Stimulated activated CD8-positive, alpha-beta memory T cell treated with anti-CD3 and anti-CD28 coated beads, Interleukin-4, amount 100 ng/mL, for 1 hour (primary cell): ENCODE results near the gene DONSON.
A peak's percentile ranks its signal among the peaks of the same experiment; 100 is the strongest.
"Not testable (repeated sequence)": the region's sequence is repeated elsewhere in the genome, so short reads cannot be mapped to it uniquely, and the experiment has no call there.

Experiments used
- DNase-seq, 2 donors: peaks; one replicate each; pipeline ENCODE4 v3.0.0-alpha.2; 2020; ENCODE audit warnings: low read depth in 2 of 2, low spot score in 1 of 2

DONSON gene, protein sequence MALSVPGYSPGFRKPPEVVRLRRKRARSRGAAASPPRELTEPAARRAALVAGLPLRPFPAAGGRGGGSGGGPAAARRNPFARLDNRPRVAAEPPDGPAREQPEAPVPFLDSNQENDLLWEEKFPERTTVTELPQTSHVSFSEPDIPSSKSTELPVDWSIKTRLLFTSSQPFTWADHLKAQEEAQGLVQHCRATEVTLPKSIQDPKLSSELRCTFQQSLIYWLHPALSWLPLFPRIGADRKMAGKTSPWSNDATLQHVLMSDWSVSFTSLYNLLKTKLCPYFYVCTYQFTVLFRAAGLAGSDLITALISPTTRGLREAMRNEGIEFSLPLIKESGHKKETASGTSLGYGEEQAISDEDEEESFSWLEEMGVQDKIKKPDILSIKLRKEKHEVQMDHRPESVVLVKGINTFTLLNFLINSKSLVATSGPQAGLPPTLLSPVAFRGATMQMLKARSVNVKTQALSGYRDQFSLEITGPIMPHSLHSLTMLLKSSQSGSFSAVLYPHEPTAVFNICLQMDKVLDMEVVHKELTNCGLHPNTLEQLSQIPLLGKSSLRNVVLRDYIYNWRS

DNA sequence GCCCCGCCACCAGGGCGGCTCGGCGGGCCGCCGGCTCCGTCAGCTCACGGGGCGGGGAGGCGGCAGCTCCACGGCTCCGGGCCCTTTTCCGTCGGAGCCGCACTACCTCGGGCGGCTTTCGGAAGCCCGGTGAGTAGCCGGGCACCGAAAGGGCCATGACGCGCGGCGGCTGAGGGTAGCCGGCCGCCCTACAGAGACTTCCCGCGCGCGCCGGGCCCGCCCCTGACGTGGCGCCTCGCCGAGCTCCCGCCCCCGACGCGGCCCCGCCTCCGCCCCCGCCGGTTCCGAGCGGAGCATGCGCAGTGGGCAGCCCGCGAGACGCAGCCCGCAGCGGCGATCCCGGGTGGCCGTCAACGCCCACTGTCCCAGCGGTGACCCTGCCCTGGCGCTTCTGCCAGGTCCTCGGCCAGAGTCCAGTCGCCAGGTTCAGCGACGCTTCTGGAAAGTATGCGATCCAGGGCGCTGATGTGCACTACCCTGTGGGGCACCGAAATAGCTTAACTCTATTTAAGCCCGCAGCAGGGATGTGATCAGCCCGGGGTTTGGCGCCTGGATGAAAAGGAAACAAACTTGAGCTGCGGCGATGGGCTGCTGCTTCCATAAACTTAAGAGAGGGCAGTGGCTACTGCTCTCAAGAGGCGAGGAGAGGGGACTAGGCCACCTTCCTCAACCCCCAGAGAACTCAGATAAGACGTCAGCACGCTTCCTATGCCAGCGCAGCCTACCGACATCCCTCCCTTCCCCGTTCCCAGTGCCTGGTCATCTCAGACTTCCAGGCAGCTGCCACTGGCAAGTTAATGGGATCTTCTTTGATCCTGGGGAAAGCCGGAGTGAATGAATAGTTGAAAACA is at the start of gene DONSON:
TSS of gene DONSON (minus strand) at position 200 of the 851 bp plus-strand sequence. CDS start at position 157, 43 bp downstream.
- peak; percentile 74 to 76 for DNase-seq

DNA sequence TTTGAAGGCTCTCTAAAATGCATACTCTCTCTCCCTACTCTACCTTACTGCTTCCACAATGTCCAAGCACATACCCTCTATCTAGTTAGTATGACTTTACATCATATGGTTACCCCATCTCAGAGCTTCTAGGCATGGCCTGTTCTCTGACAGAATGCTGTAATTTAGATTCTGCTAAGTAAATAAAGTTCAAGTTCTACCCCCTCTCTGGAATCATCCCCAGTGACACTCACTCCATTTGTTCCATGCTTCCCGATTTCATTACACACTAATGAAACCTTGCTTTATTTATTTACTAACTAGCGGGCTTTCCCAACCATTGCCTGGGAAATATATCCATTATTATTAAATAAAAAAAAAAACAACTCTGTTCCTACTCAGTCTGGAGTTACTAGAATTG is 45.8 kb upstream of the DONSON start:
- no peak for DNase-seq

DNA sequence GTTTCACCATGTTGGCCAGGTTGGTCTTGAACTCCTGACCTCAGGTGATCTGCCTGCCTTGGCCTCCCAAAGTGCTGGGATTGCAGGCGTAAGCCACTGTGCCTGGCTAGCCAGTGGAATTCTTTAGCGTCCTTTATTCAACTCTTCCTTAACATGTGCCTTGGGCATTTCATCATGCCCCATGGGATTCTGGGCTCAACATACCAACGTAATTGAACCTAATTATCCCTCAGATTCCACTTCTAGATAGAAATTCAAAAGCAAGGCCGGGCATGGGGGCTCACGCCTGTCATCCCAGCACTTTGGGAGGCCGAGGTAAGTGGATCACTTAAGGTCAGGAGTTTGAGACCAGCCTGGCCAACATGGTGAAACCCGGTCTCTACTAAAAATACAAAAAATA is 37.7 kb upstream of the DONSON start:
- DNase-seq: not testable (repeated sequence)

DNA sequence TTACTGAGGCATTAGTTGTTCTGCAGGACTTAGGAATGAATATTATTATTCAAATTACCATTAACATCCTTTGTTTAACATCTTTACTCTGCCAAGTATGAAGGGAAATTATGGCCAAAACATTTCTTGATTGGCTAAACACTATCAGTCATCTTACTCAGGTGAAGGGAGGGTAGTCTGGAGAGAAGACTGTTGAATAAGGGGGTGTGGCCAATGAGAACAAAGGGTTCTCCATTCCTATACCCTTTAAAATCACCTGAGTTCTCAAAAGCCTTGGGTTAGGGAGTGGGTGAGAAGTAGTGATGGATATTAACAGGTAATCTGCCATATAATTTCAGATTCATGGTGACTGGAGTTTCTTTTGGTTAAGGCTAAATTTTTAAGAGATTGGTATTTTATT is 33.8 kb upstream of the DONSON start:
- no peak for DNase-seq

DNA sequence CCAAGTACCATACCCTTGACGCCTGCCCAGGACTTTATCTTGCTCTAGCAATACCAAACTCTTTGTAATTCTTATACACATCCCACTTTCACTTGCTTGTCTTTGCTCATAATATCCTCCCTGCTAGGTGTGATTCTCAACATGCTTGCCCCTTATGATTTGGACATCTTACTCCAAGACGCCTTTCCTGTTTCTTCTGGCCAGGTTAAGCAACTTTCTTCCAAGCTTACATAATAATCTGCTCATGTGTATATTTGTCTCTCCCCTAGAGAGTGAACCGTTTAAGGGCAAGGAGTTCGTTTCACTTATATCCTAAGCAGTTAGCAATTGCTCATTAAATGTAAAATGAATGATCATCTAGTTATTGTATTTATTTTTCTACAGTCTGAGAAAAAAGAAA is 31.2 kb upstream of the DONSON start:
- no peak for DNase-seq

DNA sequence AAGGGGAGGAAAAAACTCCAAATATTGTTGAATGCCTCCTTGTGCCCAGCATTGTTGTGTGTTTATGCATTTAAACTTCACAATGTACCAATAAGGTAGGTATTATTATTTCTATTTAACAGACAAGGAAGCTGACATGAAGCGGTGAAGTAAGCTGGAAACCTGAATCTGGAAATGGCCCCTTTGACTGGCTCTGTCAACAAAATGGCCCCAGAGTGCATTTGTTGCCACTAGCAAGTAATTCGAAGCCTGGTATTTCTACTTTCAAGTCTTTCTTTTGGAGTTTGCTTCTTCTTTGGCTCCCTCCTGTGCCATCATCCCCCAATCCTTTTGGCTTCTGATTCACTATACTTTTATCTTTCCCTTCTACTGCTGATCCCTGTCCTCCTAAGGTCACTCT is 29.9 kb upstream of the DONSON start:
- DNase-seq: no peak

DNA sequence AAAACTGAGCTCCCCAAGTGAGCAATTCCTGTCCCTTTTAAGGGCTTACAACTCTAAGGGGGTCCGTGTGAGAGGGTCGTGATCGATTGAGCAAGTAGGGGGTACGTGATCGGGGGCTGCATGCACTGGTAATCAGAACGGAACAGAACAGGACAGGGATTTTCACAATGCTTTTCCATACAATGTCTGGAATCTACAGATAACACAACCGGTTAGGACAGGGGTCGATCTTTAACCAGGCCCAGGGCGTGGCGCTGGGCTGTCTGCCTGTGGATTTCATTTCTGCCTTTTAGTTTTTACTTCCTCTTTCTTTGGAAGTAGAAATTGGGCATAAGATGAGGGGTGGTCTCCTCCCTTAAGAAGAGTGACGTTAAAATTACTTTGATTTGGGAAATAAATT is 29.1 kb upstream of the DONSON start:
- not testable (repeated sequence) for DNase-seq

DNA sequence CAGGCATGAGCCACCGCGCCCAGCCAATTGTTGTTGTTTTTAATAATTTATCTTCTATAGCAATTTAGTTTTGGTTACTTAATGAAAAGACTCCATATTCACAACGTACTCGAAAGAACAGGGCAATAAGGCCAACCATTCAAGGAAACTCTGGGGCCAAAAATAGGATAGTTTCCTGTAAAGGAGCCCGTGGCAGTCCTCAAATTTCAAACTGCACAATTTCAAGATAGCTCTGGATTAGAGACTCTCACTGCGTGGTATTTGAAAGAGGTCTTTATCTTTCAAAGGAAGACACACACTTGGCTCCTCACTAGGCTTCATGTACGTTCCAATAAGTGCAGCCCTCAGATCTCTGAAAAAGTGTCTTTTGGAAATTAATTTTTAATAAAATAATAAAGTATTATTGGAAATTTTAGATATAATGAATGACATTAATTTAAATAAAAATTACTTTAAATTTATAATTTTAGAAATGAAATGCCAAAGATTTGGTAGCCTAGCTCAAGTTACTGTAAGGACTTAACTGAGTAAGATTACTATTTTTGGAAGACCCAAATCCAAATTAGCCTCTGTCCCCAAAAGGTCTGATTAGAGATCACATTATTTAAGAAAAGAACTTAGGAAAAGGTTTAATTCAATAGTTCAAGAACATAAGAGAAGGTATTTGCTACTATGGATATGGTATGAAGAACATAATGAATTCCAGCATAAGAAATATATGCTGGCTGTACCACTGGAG is 22.7 kb upstream of the DONSON start:
- DNase-seq: no peak

DNA sequence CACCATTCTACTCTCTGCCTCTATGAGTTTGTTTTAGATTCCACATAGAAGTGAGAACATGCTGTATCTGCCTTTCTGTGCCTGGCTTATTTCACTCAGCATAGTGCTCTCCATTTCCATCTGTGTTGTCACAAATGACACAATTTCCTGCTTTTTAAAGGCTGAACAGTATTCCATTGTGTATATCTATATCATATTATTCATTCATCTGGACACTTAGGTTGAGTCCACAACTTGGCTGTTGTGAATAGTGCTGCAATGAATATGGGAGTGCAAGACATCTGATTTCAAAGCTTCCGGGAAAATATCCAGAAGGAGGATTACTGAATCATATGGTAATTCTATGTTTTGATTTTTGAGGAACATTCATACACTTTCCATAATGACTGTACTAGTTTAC is 20.1 kb upstream of the DONSON start:
- DNase-seq: no peak

DNA sequence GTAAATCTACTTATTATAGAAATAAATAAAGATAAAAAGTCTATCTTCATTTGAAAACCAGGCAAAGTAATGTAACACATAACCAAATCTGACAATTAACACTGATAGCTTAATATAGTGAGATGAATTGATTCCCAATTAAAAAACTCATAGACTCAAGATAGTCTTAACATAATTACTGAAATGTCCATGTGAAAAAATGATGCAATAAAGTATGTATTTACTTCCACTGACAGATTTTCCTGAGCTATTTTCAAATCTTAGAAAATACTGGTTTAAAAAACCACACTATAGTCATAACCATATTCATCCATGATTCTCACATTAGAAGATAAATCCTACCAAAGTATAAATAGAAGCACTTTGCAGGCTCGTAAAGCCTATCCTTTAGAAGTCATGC is 9.6 kb upstream of the DONSON start:
- no peak for DNase-seq

DNA sequence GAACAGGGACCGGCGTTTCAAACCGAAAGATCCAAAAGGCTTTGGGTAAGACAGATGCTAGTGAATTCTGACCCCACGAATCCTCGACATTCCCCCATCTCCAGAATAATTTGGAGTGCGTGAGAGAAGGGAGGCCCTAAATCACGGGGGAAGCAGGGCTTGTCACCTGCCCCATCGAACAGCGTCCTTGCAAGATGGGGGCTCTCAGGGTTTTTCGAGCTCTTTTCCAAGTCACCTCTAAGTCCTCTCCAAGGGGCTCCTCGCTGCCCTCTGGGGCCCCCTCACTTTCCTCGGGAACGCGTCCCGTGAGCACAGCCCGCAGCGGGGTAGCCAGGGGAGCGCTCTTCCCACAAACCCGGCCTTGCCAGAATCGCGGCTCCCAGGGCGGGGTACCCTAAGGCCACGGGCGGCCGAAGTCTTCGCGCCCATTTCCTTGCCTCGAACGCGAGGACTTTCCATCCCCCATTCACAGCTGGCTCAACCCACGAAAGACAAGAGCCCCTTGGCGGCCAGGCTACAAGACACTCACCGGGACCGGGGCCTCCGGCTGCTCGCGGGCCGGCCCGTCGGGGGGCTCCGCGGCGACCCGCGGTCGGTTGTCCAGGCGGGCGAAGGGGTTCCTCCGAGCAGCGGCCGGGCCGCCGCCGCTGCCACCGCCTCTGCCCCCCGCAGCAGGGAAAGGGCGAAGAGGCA is 546 bp downstream of the DONSON start:
- peak in 1 of 2 donors; percentile 2 for DNase-seq

DNA sequence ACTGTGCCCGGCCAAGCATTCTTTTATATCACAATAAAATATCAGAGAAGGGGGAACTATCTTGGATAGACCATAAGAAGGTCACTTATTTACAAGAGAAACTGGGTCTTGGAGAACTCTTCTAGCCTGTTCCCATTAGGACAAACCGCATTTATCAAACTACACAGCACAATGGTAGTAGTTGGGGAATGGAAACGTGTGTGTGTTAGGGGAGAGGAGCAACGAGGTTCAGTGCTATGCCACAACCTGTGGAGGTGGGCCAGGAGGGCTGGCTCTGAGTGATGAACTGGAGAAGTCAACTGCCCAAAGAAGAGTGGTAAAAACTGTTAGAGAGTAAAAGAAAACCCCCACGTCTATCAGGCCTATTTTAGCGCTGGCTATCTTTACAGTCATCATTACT is 1.6 kb downstream of the DONSON start:
- DNase-seq: no peak

DNA sequence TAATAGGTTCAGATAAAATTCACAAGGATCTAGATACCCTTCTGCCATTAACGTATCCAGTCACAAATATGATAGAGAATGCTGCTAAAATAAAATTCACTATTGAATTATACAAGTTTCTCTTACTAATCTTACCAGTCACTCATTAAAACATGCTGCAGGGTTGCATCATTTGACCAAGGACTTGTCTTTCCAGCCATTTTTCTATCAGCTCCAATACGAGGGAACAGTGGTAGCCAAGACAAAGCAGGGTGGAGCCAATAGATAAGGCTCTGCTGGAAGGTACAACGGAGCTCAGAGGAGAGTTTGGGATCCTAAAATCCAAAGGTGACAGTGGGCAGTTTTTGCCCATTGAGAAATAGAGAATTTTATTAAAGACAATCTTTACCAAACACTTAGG is 4.0 kb downstream of the DONSON start:
- DNase-seq: no peak

DNA sequence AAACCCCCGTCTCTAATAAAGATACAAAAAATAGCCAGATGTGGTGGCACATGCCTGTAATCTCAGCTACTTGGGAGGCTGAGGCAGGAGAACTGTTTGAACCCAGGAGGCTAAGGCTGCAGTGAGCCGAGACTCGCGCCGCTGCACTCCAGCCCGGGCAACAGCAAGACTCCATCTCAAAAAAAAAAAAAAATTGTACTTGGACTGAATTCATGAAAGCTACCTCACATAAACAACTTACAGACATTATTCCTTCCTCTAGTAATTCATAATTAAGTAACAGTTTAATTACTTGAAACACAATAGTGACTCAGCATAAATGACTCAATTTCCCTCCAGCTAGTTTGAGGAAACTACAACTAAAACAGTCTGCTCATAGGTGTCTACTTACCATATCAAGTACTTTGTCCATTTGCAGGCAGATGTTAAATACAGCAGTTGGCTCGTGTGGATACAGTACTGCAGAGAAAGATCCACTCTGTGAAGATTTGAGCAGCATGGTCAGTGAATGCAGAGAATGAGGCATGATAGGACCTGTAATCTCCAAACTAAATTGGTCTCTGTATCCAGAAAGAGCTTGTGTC is 9.4 kb downstream of the DONSON start:
- DNase-seq: no peak

DNA sequence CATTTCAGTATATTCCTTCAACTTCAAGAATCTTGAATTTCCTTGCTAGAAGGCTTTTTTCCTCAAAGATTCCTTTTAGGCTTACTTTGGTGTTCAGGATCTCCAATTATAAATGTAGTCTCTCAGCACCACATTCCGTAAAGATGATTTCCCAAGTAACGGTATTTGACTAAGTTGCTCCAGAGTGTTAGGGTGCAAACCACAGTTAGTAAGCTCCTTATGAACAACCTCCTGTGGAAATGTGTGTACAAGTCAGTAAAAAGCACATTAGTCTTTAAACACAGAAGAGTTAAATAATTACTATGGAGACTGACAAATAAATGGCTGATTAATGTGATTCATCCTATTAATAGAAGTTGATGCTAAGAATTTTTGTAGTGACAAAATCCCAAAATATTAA is 10.3 kb downstream of the DONSON start:
- no peak for DNase-seq

DNA sequence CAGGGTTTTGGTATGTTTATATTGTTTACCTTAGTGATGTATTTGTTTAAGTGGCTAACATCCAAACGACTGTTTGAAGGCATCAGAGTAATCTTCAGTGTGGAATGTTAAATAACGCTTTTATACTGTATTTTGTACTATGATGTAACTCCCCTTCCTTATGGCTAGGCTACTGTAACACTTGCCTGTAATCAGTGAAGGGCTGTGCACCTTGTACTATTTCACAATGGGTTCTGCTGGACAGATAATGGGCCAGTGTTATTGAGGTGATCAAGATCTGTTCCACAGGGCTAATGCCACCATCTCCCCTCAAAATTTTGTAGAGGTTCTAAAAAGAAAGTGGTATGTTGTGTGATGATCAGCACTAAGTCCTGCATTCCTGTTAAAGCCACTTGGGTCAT is 11.7 kb downstream of the DONSON start:
- DNase-seq: not testable (repeated sequence)

DNA sequence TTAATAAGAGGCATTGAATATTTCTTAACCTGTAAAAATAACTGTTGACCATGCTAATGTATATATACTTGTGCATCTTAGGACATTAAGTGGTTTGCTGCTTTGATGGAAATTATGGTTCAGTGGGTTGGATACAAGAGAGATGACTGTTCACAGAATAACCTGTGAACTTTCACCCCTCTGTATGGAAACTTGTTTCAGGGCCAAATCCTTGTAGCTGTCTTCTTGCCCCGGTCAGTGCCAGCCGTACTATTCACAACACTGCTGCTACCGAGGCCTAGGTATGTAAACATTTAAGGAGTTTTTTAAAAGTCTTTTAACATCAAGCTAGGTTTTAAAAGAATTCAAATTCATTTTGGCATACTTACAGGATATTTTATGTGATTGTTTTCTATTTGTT is 16.1 kb downstream of the DONSON start:
- DNase-seq: no peak

DNA sequence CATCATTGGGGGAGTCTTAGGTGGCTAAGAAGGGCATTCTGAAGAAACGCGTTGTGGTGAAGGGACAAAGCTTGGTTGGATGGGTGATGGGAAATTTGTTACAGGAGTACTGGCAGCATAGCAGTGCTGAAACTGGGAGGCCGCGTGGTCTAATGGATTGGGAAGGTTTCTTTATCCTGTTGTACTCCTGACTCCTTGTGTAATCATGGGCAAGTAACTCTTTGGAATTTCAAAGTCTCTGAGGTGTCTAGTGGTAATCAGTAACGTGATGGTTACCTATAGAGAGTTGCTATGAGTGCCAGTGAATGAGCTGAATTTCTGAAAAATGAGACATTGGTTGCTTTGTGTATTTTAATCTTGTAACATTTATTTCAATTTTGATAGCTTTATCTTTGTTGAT is 18.5 kb downstream of the DONSON start:
- DNase-seq: no peak

DNA sequence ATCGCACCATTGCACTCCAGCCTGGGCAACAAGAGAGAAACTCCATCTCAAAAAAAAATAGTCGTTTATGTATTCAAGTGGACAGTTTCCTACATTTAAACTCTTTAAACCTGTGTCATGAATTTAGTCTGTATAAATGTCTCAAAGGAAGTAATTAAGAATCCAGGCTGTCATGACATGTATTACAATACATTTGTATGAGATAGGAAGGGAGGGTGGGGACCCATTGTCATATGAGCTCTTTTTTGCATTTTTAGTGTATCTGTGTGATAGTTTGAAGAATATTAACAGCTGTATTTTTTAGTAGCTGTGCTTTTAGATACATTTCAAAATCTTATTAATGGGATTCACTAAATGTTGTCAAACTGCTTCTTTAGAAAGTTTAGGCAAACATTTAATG is 20.0 kb downstream of the DONSON start:
- DNase-seq: no peak

DNA sequence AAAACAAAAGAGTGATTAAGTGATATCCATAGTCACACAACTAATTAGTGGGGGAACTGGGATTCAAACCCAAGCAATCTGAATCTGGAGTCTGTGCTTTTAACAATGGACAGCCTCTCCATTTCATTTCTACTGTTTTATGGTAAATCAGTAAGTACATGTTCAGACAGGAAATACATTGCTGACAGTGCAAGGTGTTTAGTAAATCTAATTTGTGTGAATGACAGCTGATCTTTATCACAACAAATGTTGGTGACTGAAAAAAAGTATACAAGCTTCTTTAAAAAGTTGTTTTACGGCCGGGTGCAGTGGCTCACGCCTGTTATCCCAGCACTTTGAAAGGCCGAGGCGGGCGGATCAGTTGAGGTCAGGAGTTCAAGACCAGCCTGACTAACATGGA is 20.6 kb downstream of the DONSON start:
- no peak for DNase-seq
